D341Med (cell line): ENCODE measurements around the gene SLC13A4.
"Not testable (repeated sequence)": the region's sequence is repeated elsewhere in the genome, so short reads cannot be mapped to it uniquely, and the experiment has no call there.

Experiments used
- DNase-seq: peaks from one replicate; pipeline ENCODE4 v3.0.0; 2012; ENCODE audit warnings: low spot score

SLC13A4 gene

GRCh38 chr7:135697276-135698049, 30.5 kb downstream of the SLC13A4 start:
- DNase-seq = peak; percentile 64

GRCh38 chr7:135693558-135693957, 34.4 kb downstream of the SLC13A4 start:
- no peak for DNase-seq

GRCh38 chr7:135692606-135693005, 35.4 kb downstream of the SLC13A4 start:
- DNase-seq = not testable (repeated sequence)

GRCh38 chr7:135692055-135692454, 35.9 kb downstream of the SLC13A4 start:
- DNase-seq = no peak

- DNase-seq = no peak
These were observed 37.4 kb downstream of the SLC13A4 start for GRCh38 chr7:135690566-135690965.

- DNase-seq = no peak
These were observed 40.5 kb downstream of the SLC13A4 start for GRCh38 chr7:135687466-135687865.

GRCh38 chr7:135685306-135686084, 42.5 kb downstream of the SLC13A4 start:
- DNase-seq = no peak

GRCh38 chr7:135684699-135685098, 43.3 kb downstream of the SLC13A4 start:
- DNase-seq = no peak

- no peak for DNase-seq
These were observed 43.9 kb downstream of the SLC13A4 start for GRCh38 chr7:135684136-135684535.

GRCh38 chr7:135683609-135684008, 44.4 kb downstream of the SLC13A4 start:
- no peak for DNase-seq

GRCh38 chr7:135682191-135682590, 45.8 kb downstream of the SLC13A4 start:
- DNase-seq = no peak

GRCh38 chr7:135681762-135682161, 46.2 kb downstream of the SLC13A4 start:
- DNase-seq = no peak

GRCh38 chr7:135678612-135679575, 49.1 kb downstream of the SLC13A4 start:
- no peak for DNase-seq

GRCh38 chr7:135673360-135673706, 54.7 kb downstream of the SLC13A4 start:
- no peak for DNase-seq

- DNase-seq = peak; percentile 69
These were observed 55.2 kb downstream of the SLC13A4 start for GRCh38 chr7:135672560-135673359.

- DNase-seq = no peak
These were observed 57.8 kb downstream of the SLC13A4 start for GRCh38 chr7:135670179-135670578.

GRCh38 chr7:135669774-135670173, 58.2 kb downstream of the SLC13A4 start:
- DNase-seq = no peak

GRCh38 chr7:135668852-135669395, 59.1 kb downstream of the SLC13A4 start:
- DNase-seq = not testable (repeated sequence)

GRCh38 chr7:135667626-135668025, 60.4 kb downstream of the SLC13A4 start:
- DNase-seq = not testable (repeated sequence)

GRCh38 chr7:135666846-135667245, 61.1 kb downstream of the SLC13A4 start:
- no peak for DNase-seq

GRCh38 chr7:135666156-135666555, 61.8 kb downstream of the SLC13A4 start:
- no peak for DNase-seq
